ENCODE data around the gene COX20. TPM values are rescaled to one million over a fixed set of nuclear protein-coding genes. Genes with fewer than 3 reads are reported as not detected.
A peak's percentile ranks its signal among the peaks of the same experiment; 100 is the strongest.

Gene COX20
- total and polyA plus RNA-seq, 3 donors from 2014 or later, result 41.6 to 60.6 (median 52.3) TPM

DNA sequence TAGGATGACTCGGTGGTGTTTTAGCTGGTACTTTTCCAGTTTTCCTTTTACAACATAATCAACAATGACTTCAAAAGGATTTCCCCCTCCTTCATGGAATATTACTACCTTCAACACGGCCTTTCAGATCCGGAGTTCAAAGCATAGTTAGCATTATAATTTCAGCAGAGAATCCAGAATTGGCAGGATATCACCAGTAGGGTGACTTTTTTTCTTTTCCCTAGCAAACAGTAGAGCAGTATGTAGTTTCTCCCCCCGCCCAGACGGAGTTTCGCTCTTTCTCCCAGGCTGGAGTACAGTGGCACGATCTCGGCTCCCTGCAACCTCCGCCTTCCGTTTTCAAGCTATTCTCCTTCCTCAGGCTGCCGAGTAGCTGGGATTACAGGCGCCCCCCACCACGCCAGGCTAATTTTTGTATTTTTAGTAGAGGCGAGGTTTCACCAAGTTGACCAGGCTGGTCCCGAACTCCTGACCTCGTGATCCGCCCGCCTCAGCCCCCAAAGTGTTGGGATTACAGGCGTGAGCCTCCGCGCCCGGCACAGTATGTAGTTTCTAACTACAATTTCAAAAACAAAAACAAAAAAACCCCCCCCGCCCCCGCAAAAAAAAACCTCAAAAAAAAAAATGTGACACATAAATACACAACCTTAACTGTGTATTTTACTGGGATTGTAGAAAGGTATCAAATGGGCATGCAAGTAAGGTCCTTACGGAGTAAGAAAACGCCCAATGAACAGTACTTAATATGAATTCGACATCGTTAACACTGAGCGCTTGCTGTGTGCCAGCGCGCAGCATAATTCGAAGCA, 1.5 kb upstream of the COX20 start:
- Histone ChIP-seq H3K4me3 (peak overlapping the region; percentile 84 to 91), H3K27me3 (no peaks in the 10 kb centered on the region), H3K4me1 (peaks cover 5% of the 10 kb centered on the region), H3K36me3 (ENCODE audit: low read depth, missing control alignments) (no peaks in the 10 kb centered on the region), H3K9me3 (no peaks in the 10 kb centered on the region), H3K27ac (peak overlapping the region; percentile 98 to 99)
- TF ChIP-seq CTCF (IDR thresholded peaks at IDR 0.05), result peak in 2 of 3 experiments; percentile 31 to 51
- TF ChIP-seq POLR2A (IDR thresholded peaks at IDR 0.05), result no peak
- DNase-seq, result peak; percentile 60
- intact Hi-C loops (cut with DNase I; ENCODE audit: low total_unique reads), result loop anchor here (2.0 kb wide), 1 partner anchor 31 kb away; the partner anchor contains the start of gene HNRNPU
- WGBS, 2 donors, result 0% methylated on average over 32 of the region's 32 CpGs

GRCh38 chr1:244834543-244835275, 749 bp upstream of the COX20 start:
- peak; percentile 88 for DNase-seq
- no peaks in the 10 kb centered on the region for H3K9me3 ChIP-seq
- H3K4me1 ChIP-seq, result peaks cover 5% of the 10 kb centered on the region
- H3K4me3 ChIP-seq, result peak overlapping the region; percentile 84 to 91
- WGBS, 2 donors, result 0% methylated on average over 34 to 49 of the region's 49 CpGs
- TF ChIP-seq CTCF (IDR thresholded peaks at IDR 0.05), result no peak
- TF ChIP-seq POLR2A (IDR thresholded peaks at IDR 0.05), result no peak
- H3K36me3 ChIP-seq (ENCODE audit: low read depth, missing control alignments), result no peaks in the 10 kb centered on the region
- intact Hi-C loops (cut with DNase I; ENCODE audit: low total_unique reads), result loop anchor here (2.0 kb wide), 1 partner anchor 30 kb away; the partner anchor contains the start of gene HNRNPU
- H3K27me3 ChIP-seq, result no peaks in the 10 kb centered on the region
- H3K27ac ChIP-seq, result peak overlapping the region; percentile 98 to 99

DNA sequence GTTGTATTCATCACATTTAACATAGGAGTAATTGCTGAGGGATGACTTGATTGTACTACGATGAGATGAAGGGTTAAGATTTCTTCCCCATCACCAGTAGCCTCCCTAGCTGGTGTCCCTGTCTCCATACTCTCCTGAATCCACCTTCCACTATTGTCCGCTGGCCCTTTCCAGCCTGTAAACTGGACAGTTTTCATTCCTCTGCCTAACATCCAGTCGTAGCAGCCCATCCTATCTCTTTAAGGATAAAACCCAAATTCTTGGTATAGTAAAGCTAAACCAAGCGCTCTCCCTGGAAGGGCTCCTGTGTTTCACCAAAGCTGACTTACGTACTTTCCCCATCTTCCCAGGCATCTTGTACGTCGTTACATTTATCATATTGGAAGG, 670 bp downstream of the COX20 start:
- H3K27ac ChIP-seq, result peak overlapping the region; percentile 98 to 99
- intact Hi-C loops (cut with DNase I; ENCODE audit: low total_unique reads), result no loop called here
- no peaks in the 10 kb centered on the region for H3K9me3 ChIP-seq
- H3K4me1 ChIP-seq, result peaks cover 5% of the 10 kb centered on the region
- H3K27me3 ChIP-seq, result no peaks in the 10 kb centered on the region
- whole genome bisulfite sequencing, 2 donors, result 0 to 1% methylated on average over 7 of the region's 7 CpGs
- H3K36me3 ChIP-seq (ENCODE audit: low read depth, missing control alignments), result no peaks in the 10 kb centered on the region
- DNase-seq, result peak; percentile 37
- TF ChIP-seq POLR2A (IDR thresholded peaks at IDR 0.05), result no peak
- no peak for TF ChIP-seq CTCF (IDR thresholded peaks at IDR 0.05)
- H3K4me3 ChIP-seq, result peak overlapping the region; percentile 84 to 91

GRCh38 chr1:244836584-244836983, 1.1 kb downstream of the COX20 start:
- H3K36me3 ChIP-seq (ENCODE audit: low read depth, missing control alignments), result no peaks in the 10 kb centered on the region
- DNase-seq, result no peak
- no peak for TF ChIP-seq CTCF (IDR thresholded peaks at IDR 0.05)
- no peak for TF ChIP-seq POLR2A (IDR thresholded peaks at IDR 0.05)
- peak overlapping the region; percentile 84 to 91 for H3K4me3 ChIP-seq
- 8 to 18% methylated on average over 3 of the region's 3 CpGs for WGBS, 2 donors
- H3K27ac ChIP-seq, result peak overlapping the region; percentile 98 to 99
- H3K9me3 ChIP-seq, result no peaks in the 10 kb centered on the region
- H3K27me3 ChIP-seq, result no peaks in the 10 kb centered on the region
- intact Hi-C loops (cut with DNase I; ENCODE audit: low total_unique reads), result no loop called here
- H3K4me1 ChIP-seq, result peaks cover 5% of the 10 kb centered on the region
